Measurements from ENCODE around the gene PCBP1. TPM values are rescaled to one million over a fixed set of nuclear protein-coding genes. Genes with fewer than 3 reads are reported as not detected.
A peak's percentile ranks its signal among the peaks of the same experiment; 100 is the strongest.
"Not testable (repeated sequence)": the region's sequence is repeated elsewhere in the genome, so short reads cannot be mapped to it uniquely, and the experiment has no call there.

Gene PCBP1
- total RNA-seq, 2 experiments from 2014 or later, result 429 to 464 TPM

GRCh38 chr2:70125498-70125898, 38.2 kb downstream of the PCBP1 start:
- Mint-ChIP-seq H3K27me3 (no peaks in the 10 kb centered on the region), H3K9me3 (ENCODE audit: low read depth) (no peaks in the 10 kb centered on the region), H3K27ac (peak overlapping the region; percentile 98), H3K4me1 (peaks cover 74% of the 10 kb centered on the region), H3K36me3 (peaks cover 1% of the 10 kb centered on the region), H3K4me3 (peak overlapping the region; percentile 78)
- CTCF ChIA-PET, result interaction anchor here (1.0 to 6.1 kb wide), 9 partner anchors 10 to 211 kb away, joined by 3 to 66 read pairs (median 10); partner anchors contain the start of genes MXD1 and PCBP1
- DNase-seq, result no peak
- no peak for ATAC-seq

GRCh38 chr2:70126413-70126812, 39.1 kb downstream of the PCBP1 start:
- DNase-seq, result no peak
- H3K4me1 Mint-ChIP-seq, result peaks cover 76% of the 10 kb centered on the region
- H3K36me3 Mint-ChIP-seq, result peaks cover 1% of the 10 kb centered on the region
- CTCF ChIA-PET, result interaction anchor here (0.7 to 6.1 kb wide), 7 partner anchors 10 to 39 kb away, joined by 3 to 66 read pairs (median 10); partner anchors contain the start of gene PCBP1
- ATAC-seq, result no peak
- no peaks in the 10 kb centered on the region for H3K9me3 Mint-ChIP-seq (ENCODE audit: low read depth)
- H3K4me3 Mint-ChIP-seq, result peak overlapping the region; percentile 78
- H3K27me3 Mint-ChIP-seq, result no peaks in the 10 kb centered on the region
- peak overlapping the region; percentile 98 for H3K27ac Mint-ChIP-seq

- peak overlapping the region; percentile 73 for H3K27ac Mint-ChIP-seq
- peaks cover 1% of the 10 kb centered on the region for H3K36me3 Mint-ChIP-seq
- ATAC-seq (no peak), DNase-seq (no peak)
- no peaks in the 10 kb centered on the region for H3K27me3 Mint-ChIP-seq
- CTCF ChIA-PET, result interaction anchor here (0.9 to 6.1 kb wide), 5 partner anchors 8 to 27 kb away, joined by 3 to 66 read pairs (median 3); no protein-coding TSS in a partner anchor
- H3K4me3 Mint-ChIP-seq, result no peak overlapping the region
- no peaks in the 10 kb centered on the region for H3K9me3 Mint-ChIP-seq (ENCODE audit: low read depth)
- peaks cover 74% of the 10 kb centered on the region for H3K4me1 Mint-ChIP-seq
Measured at GRCh38 chr2:70128005-70128404, 40.7 kb downstream of the PCBP1 start.

GRCh38 chr2:70131344-70132143, 44.3 kb downstream of the PCBP1 start:
- DNase-seq; H3K27me3 Mint-ChIP-seq; H3K36me3 Mint-ChIP-seq; H3K9me3 Mint-ChIP-seq (ENCODE audit: low read depth); ATAC-seq: not testable (repeated sequence)
- Mint-ChIP-seq H3K4me1 (peaks cover 79% of the 10 kb centered on the region), H3K4me3 (peak overlapping the region; percentile 80), H3K27ac (peak overlapping the region; percentile 100)
- CTCF ChIA-PET, result interaction anchor here (1.6 to 18.1 kb wide), 6 partner anchors 5 to 50 kb away, joined by 5 to 382 read pairs (median 20); partner anchors contain the start of gene PCBP1

GRCh38 chr2:70132244-70133126, 45.2 kb downstream of the PCBP1 start:
- DNase-seq (peak; percentile 68), ATAC-seq (peak; percentile 54)
- Mint-ChIP-seq H3K27me3 (no peaks in the 10 kb centered on the region), H3K4me1 (peaks cover 75% of the 10 kb centered on the region), H3K27ac (peak overlapping the region; percentile 100), H3K36me3 (peaks cover 1% of the 10 kb centered on the region), H3K9me3 (ENCODE audit: low read depth) (no peaks in the 10 kb centered on the region), H3K4me3 (peak overlapping the region; percentile 80)
- CTCF ChIA-PET, result interaction anchor here (0.6 to 18.1 kb wide), 9 partner anchors 6 to 218 kb away, joined by 4 to 382 read pairs (median 17); partner anchors contain the start of genes MXD1 and PCBP1

GRCh38 chr2:70133127-70133452, 45.8 kb downstream of the PCBP1 start:
- DNase-seq (no peak), ATAC-seq (no peak)
- H3K4me1 Mint-ChIP-seq, result peaks cover 75% of the 10 kb centered on the region
- H3K4me3 Mint-ChIP-seq, result peak overlapping the region; percentile 80
- peak overlapping the region; percentile 100 for H3K27ac Mint-ChIP-seq
- peaks cover 1% of the 10 kb centered on the region for H3K36me3 Mint-ChIP-seq
- CTCF ChIA-PET, result interaction anchor here (0.6 to 18.1 kb wide), 10 partner anchors 7 to 219 kb away, joined by 3 to 382 read pairs (median 14); partner anchors contain the start of genes MXD1 and PCBP1
- no peaks in the 10 kb centered on the region for H3K9me3 Mint-ChIP-seq (ENCODE audit: low read depth)
- no peaks in the 10 kb centered on the region for H3K27me3 Mint-ChIP-seq

- Mint-ChIP-seq H3K27ac (peak overlapping the region; percentile 100), H3K9me3 (ENCODE audit: low read depth) (no peaks in the 10 kb centered on the region), H3K4me1 (peaks cover 75% of the 10 kb centered on the region), H3K27me3 (no peaks in the 10 kb centered on the region), H3K4me3 (peak overlapping the region; percentile 80), H3K36me3 (peaks cover 1% of the 10 kb centered on the region)
- peak; percentile 71 for DNase-seq
- ATAC-seq, result peak; percentile 18
- CTCF ChIA-PET, result interaction anchor here (1.4 to 18.1 kb wide), 9 partner anchors 7 to 219 kb away, joined by 3 to 382 read pairs (median 17); partner anchors contain the start of genes MXD1 and PCBP1
Measured at GRCh38 chr2:70133491-70134322, 46.4 kb downstream of the PCBP1 start.

- Mint-ChIP-seq H3K4me1 (peaks cover 77% of the 10 kb centered on the region), H3K27ac (peak overlapping the region; percentile 100), H3K4me3 (peak overlapping the region; percentile 62)
- not testable (repeated sequence) for H3K9me3 Mint-ChIP-seq (ENCODE audit: low read depth); H3K36me3 Mint-ChIP-seq; DNase-seq; H3K27me3 Mint-ChIP-seq
- CTCF ChIA-PET, result interaction anchor here (1.4 to 18.1 kb wide), 10 partner anchors 8 to 221 kb away, joined by 3 to 382 read pairs (median 18); partner anchors contain the start of genes MXD1 and PCBP1
- peak; percentile 13 for ATAC-seq
Measured at GRCh38 chr2:70134323-70134983, 47.2 kb downstream of the PCBP1 start.

Other genes starting within 250 kb of the PCBP1 start
- 10 to 100 TPM; 54.6 to 60.0 TPM for gene SNRNP27, start 193.5 kb upstream of the PCBP1 start, total RNA-seq
- 10 to 100 TPM; 19.3 to 22.3 TPM for gene MXD1, start 172.4 kb upstream of the PCBP1 start, total RNA-seq
- 1 to 10 TPM; 1.3 to 1.8 TPM for gene ASPRV1, start 125.8 kb upstream of the PCBP1 start, total RNA-seq
- 10 to 100 TPM; 26.6 to 28.6 TPM for gene C2orf42, start 103.5 kb downstream of the PCBP1 start, total RNA-seq
- 100 to 1,000 TPM; 131 to 151 TPM for gene TIA1, start 161.2 kb downstream of the PCBP1 start, total RNA-seq
- 10 to 100 TPM in 1 of 2 experiments, 1 to 10 TPM in 1; 9.8 to 13.5 TPM for gene PCYOX1, start 170.7 kb downstream of the PCBP1 start, total RNA-seq
- gene SNRPG, start 206.3 kb downstream of the PCBP1 start, total RNA-seq, result 100 to 1,000 TPM; 305 to 415 TPM
- gene FAM136A, start 214.6 kb downstream of the PCBP1 start, total RNA-seq, result 10 to 100 TPM; 39.7 to 50.2 TPM

Measured in activated CD8-positive, alpha-beta memory T cell treated with anti-CD3 and anti-CD28 coated beads, Interleukin-2, amount 10 ng/mL, durations not matched to agents 7 days and 5 days (primary cell).